ENCODE measurements around the gene PUS1.

PUS1 gene

GRCh38 chr12:131941987-131942341, 12.9 kb downstream of the PUS1 start:
- peaks cover 27 to 58% of the 10 kb centered on the region in 2 experiments; a peak in 2 of 3 replicates for H3K36me3 ChIP-seq (ENCODE audit: control insufficient read depth in 2 of 2, insufficient read depth in 1 of 2, low read length in 2 of 2)

GRCh38 chr12:131942671-131943070, 13.6 kb downstream of the PUS1 start:
- no peak for TF ChIP-seq MEIS1 (CRISPR knock-in tag; IDR thresholded peaks at IDR 0.05; ENCODE audit: borderline replicate concordance)
- no peak for TF ChIP-seq ZNF677 (tag by site-specific recombination; IDR thresholded peaks at IDR 0.05)
- TF ChIP-seq ZNF785 (tag by site-specific recombination; IDR thresholded peaks at IDR 0.05) = no peak
- TF ChIP-seq FEZF1 (tag by site-specific recombination; IDR thresholded peaks at IDR 0.05) = no peak
- TF ChIP-seq ZNF280D (tag by site-specific recombination; IDR thresholded peaks at IDR 0.05) = no peak
- TF ChIP-seq ZNF624 (tag by site-specific recombination; IDR thresholded peaks at IDR 0.05) = no peak
- no peak for TF ChIP-seq ZNF561 (tag by site-specific recombination; IDR thresholded peaks at IDR 0.05; ENCODE audit: borderline replicate concordance)
- TF ChIP-seq KLF9 (tag by site-specific recombination; IDR thresholded peaks at IDR 0.05; ENCODE audit: low read depth) = no peak
- TF ChIP-seq ZNF777 (tag by site-specific recombination; IDR thresholded peaks at IDR 0.05; ENCODE audit: borderline replicate concordance) = no peak
- Histone ChIP-seq H3K27ac (ENCODE audit: extremely low read depth, low read depth, low read length) (no peak overlapping the region), H3K9me3 (ENCODE audit: control insufficient read depth, insufficient read depth, low read depth, low read length) (no peaks in the 10 kb centered on the region), H3K4me1 (ENCODE audit: control insufficient read depth, insufficient read depth, low read length) (no peaks in the 10 kb centered on the region), H3K4me3 (ENCODE audit: low read depth, low read length) (no peak overlapping the region), H3K36me3 (ENCODE audit: control insufficient read depth in 2 of 2, insufficient read depth in 1 of 2, low read length in 2 of 2) (peaks cover 27 to 58% of the 10 kb centered on the region in 2 experiments; a peak in 2 of 3 replicates)
- CTCF ChIA-PET = no interaction called here
- POLR2A ChIA-PET = no interaction called here

More at GRCh38 chr12:131941987-131942341, 12.9 kb downstream of the PUS1 start:
- H3K27ac ChIP-seq (ENCODE audit: extremely low read depth, low read depth, low read length) = no peak overlapping the region
- CTCF ChIA-PET = no interaction called here
- POLR2A ChIA-PET = no interaction called here
- no peak overlapping the region for H3K4me3 ChIP-seq (ENCODE audit: low read depth, low read length)
- no peak for TF ChIP-seq ZNF211 (tag by site-specific recombination; IDR thresholded peaks at IDR 0.05; ENCODE audit: low read depth)
- TF ChIP-seq GLIS1 (tag by site-specific recombination; IDR thresholded peaks at IDR 0.05) = peak; percentile 66
- no peaks in the 10 kb centered on the region for H3K4me1 ChIP-seq (ENCODE audit: control insufficient read depth, insufficient read depth, low read length)
- H3K9me3 ChIP-seq (ENCODE audit: control insufficient read depth, insufficient read depth, low read depth, low read length) = no peaks in the 10 kb centered on the region

- Histone ChIP-seq H3K4me1 (ENCODE audit: control insufficient read depth, insufficient read depth, low read length) (no peaks in the 10 kb centered on the region), H3K36me3 (ENCODE audit: control insufficient read depth in 2 of 2, insufficient read depth in 1 of 2, low read length in 2 of 2) (peaks cover 24 to 58% of the 10 kb centered on the region in 2 experiments; a peak in 2 of 3 replicates), H3K4me3 (ENCODE audit: low read depth, low read length) (no peak overlapping the region), H3K9me3 (ENCODE audit: control insufficient read depth, insufficient read depth, low read depth, low read length) (no peaks in the 10 kb centered on the region), H3K27ac (ENCODE audit: extremely low read depth, low read depth, low read length) (no peak overlapping the region)
- TF ChIP-seq ZNF548 (tag by site-specific recombination; IDR thresholded peaks at IDR 0.05) (no peak), ZNF10 (tag by site-specific recombination; IDR thresholded peaks at IDR 0.05) (no peak), ZNF837 (tag by site-specific recombination; IDR thresholded peaks at IDR 0.05) (no peak), ZNF426 (tag by site-specific recombination; IDR thresholded peaks at IDR 0.05) (no peak), ZFP69B (tag by site-specific recombination; IDR thresholded peaks at IDR 0.05) (no peak), ZNF292 (tag by site-specific recombination; IDR thresholded peaks at IDR 0.05; ENCODE audit: borderline replicate concordance, low read depth) (no peak), SP7 (tag by site-specific recombination; IDR thresholded peaks at IDR 0.05) (no peak), ZNF704 (tag by site-specific recombination; IDR thresholded peaks at IDR 0.05) (no peak), KLF16 (tag by site-specific recombination; IDR thresholded peaks at IDR 0.05) (no peak), SCRT2 (tag by site-specific recombination; IDR thresholded peaks at IDR 0.05) (no peak), ZNF169 (tag by site-specific recombination; IDR thresholded peaks at IDR 0.05) (no peak), ZNF155 (tag by site-specific recombination; IDR thresholded peaks at IDR 0.05) (no peak), GLIS2 (tag by site-specific recombination; IDR thresholded peaks at IDR 0.05) (no peak)
- POLR2A ChIA-PET = interaction anchor here (0.6 kb wide), 1 partner anchor 15 kb away, joined by 3 read pairs; no protein-coding TSS in a partner anchor
- CTCF ChIA-PET = no interaction called here
These were observed 14.3 kb downstream of the PUS1 start for GRCh38 chr12:131943389-131943788.

Measured in HEK293 (cell line).